Bronchial epithelial cell (primary cell): ENCODE data around the gene GAR1. TPM values are rescaled to one million over a fixed set of nuclear protein-coding genes. Genes with fewer than 3 reads are reported as not detected.

Experiments
- DNase-seq: peaks from one replicate; pipeline ENCODE4 v3.0.0-alpha.2; 2010; ENCODE audit warnings: low read depth
- FAIRE-seq: peaks from 2 replicates; lab custom pipeline; 2011; peaks lifted over from hg19 to GRCh38; lab: Jason Lieb, UNC
- H3K27me3 ChIP-seq: 2 replicates; pipeline ENCODE4 v1.5.1; 2011; ENCODE audit warnings: low read length; ENCODE audit not compliant: control insufficient read depth, insufficient read depth
- H3K36me3 ChIP-seq: 2 replicates; pipeline ENCODE4 v1.5.1; 2011; ENCODE audit warnings: low read length; ENCODE audit not compliant: control insufficient read depth, insufficient read depth
- H3K4me3 ChIP-seq: 2 replicates; pipeline ENCODE4 v1.5.1; 2011; ENCODE audit warnings: mild to moderate bottlenecking, low read depth, low read length, control low read depth
- total RNA-seq: library from RNA; depleted of rRNA; stranded (reverse); fragments of >200 nt; gene quantifications from 2 replicates; pipeline ENCODE4 v1.2.1, GENCODE V29; 2014
- TF ChIP-seq, protein P1 (sequence below): IDR thresholded peaks from 2 replicates; pipeline ENCODE4 v1.5.1; 2011; ENCODE audit warnings: mild to moderate bottlenecking, moderate library complexity, low read length, control low read depth, inconsistent platforms; ENCODE audit not compliant: insufficient read depth, severe bottlenecking

Gene GAR1
- total RNA-seq, 1 donor from 2014 or later = 6.1 TPM

DNA sequence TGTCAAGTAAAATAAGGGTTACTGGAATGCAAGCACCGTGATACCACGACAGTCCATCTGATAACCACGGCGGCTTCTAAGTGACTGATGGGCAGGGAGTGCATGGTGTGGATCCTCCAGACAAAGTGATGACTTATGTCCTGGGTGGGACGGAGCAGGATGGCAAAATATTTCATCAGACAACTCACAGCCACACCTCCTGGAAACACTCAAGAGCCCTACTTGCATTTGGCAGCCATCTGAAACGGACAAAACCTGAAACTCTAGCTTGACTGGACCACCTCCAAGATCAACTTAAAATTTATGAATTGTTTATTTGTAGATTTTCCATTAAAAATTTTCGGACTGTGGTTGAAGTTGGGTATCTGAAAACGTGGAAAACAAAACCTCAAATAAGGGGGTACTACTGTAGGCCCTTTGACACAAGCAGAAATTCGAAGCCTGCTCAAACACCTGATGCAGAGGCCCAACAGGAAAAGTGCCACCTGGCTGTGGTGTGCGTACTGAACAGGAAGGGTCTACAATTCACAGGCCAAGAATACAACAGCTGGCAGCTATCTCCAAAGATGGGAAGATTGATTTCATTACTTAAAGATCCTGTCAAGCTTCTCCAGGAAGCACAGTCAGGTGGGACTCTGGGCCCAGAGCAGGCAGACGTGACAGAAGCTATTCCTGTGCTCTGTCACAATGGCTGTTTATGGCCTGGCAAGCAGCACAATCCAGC lies 58.4 kb downstream of the GAR1 start:
- no peak for FAIRE-seq
- TF ChIP-seq, protein P1, sequence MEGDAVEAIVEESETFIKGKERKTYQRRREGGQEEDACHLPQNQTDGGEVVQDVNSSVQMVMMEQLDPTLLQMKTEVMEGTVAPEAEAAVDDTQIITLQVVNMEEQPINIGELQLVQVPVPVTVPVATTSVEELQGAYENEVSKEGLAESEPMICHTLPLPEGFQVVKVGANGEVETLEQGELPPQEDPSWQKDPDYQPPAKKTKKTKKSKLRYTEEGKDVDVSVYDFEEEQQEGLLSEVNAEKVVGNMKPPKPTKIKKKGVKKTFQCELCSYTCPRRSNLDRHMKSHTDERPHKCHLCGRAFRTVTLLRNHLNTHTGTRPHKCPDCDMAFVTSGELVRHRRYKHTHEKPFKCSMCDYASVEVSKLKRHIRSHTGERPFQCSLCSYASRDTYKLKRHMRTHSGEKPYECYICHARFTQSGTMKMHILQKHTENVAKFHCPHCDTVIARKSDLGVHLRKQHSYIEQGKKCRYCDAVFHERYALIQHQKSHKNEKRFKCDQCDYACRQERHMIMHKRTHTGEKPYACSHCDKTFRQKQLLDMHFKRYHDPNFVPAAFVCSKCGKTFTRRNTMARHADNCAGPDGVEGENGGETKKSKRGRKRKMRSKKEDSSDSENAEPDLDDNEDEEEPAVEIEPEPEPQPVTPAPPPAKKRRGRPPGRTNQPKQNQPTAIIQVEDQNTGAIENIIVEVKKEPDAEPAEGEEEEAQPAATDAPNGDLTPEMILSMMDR = no peak
- Histone ChIP-seq H3K36me3 (no peaks in the 10 kb centered on the region), H3K27me3 (peaks cover under 1% of the 10 kb centered on the region), H3K4me3 (no peak overlapping the region)
- DNase-seq = peak; percentile 75

Other genes with a start within 250 kb of the GAR1 start
- 27.7 and 54.0 TPM in 2 replicates for gene CASP6, start 112.3 kb upstream of the GAR1 start, total RNA-seq
- 52.1 and 54.0 TPM in 2 replicates for gene PLA2G12A, start 85.7 kb upstream of the GAR1 start, total RNA-seq
- 0.13 TPM in 1 of 2 replicates, not detected in the other for gene CFI, start 13.8 kb upstream of the GAR1 start, total RNA-seq
- 0.26 and 0.38 TPM in 2 replicates for gene RRH, start 12.2 kb downstream of the GAR1 start, total RNA-seq
- under 0.01 TPM in 2 replicates for gene LRIT3, start 32.3 kb downstream of the GAR1 start, total RNA-seq
- 0.51 and 1.1 TPM in 2 replicates for gene EGF, start 97.1 kb downstream of the GAR1 start, total RNA-seq